HG02798 (cell line): ENCODE measurements around the gene ONECUT1.
A peak's percentile ranks its signal among the peaks of the same experiment; 100 is the strongest.

Experiments
- ATAC-seq: cut with Tn5 transposase; IDR thresholded peaks from one replicate; pipeline ENCODE4 v1.9.1; 2021; ENCODE audit warnings: mild to moderate bottlenecking; ENCODE audit not compliant: unreplicated experiment, poor library complexity

Gene ONECUT1

GRCh38 chr15:52783929-52784798 is 6.0 kb downstream of the ONECUT1 start:
- ATAC-seq, result peak; percentile 37

GRCh38 chr15:52783191-52783829 is 6.8 kb downstream of the ONECUT1 start:
- no peak for ATAC-seq

GRCh38 chr15:52782514-52782913 is 7.6 kb downstream of the ONECUT1 start:
- no peak for ATAC-seq

GRCh38 chr15:52780172-52780980 is 9.8 kb downstream of the ONECUT1 start:
- ATAC-seq, result peak; percentile 72

GRCh38 chr15:52778457-52778856 is 11.7 kb downstream of the ONECUT1 start:
- ATAC-seq, result no peak

GRCh38 chr15:52772766-52773165 is 17.4 kb downstream of the ONECUT1 start:
- ATAC-seq, result no peak

- no peak for ATAC-seq
These were observed 24.4 kb downstream of the ONECUT1 start for GRCh38 chr15:52765785-52766184.

- no peak for ATAC-seq
These were observed 25.4 kb downstream of the ONECUT1 start for GRCh38 chr15:52764731-52765130.

- no peak for ATAC-seq
These were observed 27.5 kb downstream of the ONECUT1 start for GRCh38 chr15:52762621-52763020.

- ATAC-seq, result no peak
These were observed 29.6 kb downstream of the ONECUT1 start for GRCh38 chr15:52760562-52760961.

- ATAC-seq, result no peak
These were observed 30.2 kb downstream of the ONECUT1 start for GRCh38 chr15:52759969-52760368.

- ATAC-seq, result no peak
These were observed 32.6 kb downstream of the ONECUT1 start for GRCh38 chr15:52757496-52757895.

- no peak for ATAC-seq
These were observed 38.6 kb downstream of the ONECUT1 start for GRCh38 chr15:52751522-52751921.

- ATAC-seq, result no peak
These were observed 40.9 kb downstream of the ONECUT1 start for GRCh38 chr15:52749258-52749657.

GRCh38 chr15:52746162-52746757 is 43.9 kb downstream of the ONECUT1 start:
- no peak for ATAC-seq

- no peak for ATAC-seq
These were observed 44.6 kb downstream of the ONECUT1 start for GRCh38 chr15:52745326-52746161.

GRCh38 chr15:52738311-52738710 is 51.8 kb downstream of the ONECUT1 start:
- no peak for ATAC-seq

- no peak for ATAC-seq
These were observed 52.4 kb downstream of the ONECUT1 start for GRCh38 chr15:52737720-52738119.

- ATAC-seq, result peak; percentile 88
These were observed 54.7 kb downstream of the ONECUT1 start for GRCh38 chr15:52735231-52736089.
